Mucosa of descending colon (tissue), 3 donors: ENCODE data around the gene STX3. TPM values are rescaled to one million over a fixed set of nuclear protein-coding genes. Genes with fewer than 3 reads are reported as not detected.

Experiments
- ATAC-seq: fragments of 200-7000 bp; cut with Tn5 transposase; one replicate; pipeline ENCODE4 v1.9.1; 2020; ENCODE audit warnings: mild to moderate bottlenecking, moderate library complexity
- DNase-seq, 3 donors: peaks; one replicate each; pipeline ENCODE4 v3.0.0-alpha.2; 2020
- H3K36me3 ChIP-seq: fragments of 200-600 bp; one replicate; pipeline ENCODE4 v1.8.0; 2021; ENCODE audit warnings: low read depth, mild to moderate bottlenecking
- H3K4me1 ChIP-seq: fragments of 200-600 bp; one replicate; pipeline ENCODE4 v1.8.0; 2021; ENCODE audit warnings: low read depth, mild to moderate bottlenecking
- H3K4me3 ChIP-seq: fragments of 200-600 bp; one replicate; pipeline ENCODE4 v1.8.0; 2021; ENCODE audit warnings: mild to moderate bottlenecking
- H3K9me3 ChIP-seq: fragments of 200-600 bp; one replicate; pipeline ENCODE4 v1.8.0; 2021; ENCODE audit warnings: mild to moderate bottlenecking
- intact Hi-C, 2 donors: fragments of 100-400 bp; cut with DNase I in 1 of 2; cut with micrococcal nuclease in 1 of 2; formaldehyde crosslinking; loops; one replicate each; pipeline versions ENCODE4 v1.11.0 to v1.11.1; 2022; cut with DNase I, micrococcal nuclease
- total RNA-seq, 3 donors: library from RNA; stranded (reverse); fragmentation: NEBNext Ultra II Directional in 2 of 3; extraction: Animal tissue kit (Norgen Biotek cat#: 25700) in 2 of 3; gene quantifications; one replicate each; pipeline versions ENCODE4 v1.2.1 to v1.2.4, GENCODE V29; 2021 to 2023
- TF ChIP-seq, protein P1 (sequence below): fragments of 200-600 bp; IDR thresholded peaks from one replicate; pipeline ENCODE4 v1.8.0; 2022; ENCODE audit warnings: antibody characterized with exemption, mild to moderate bottlenecking
- donor health status: DM: no; HTN: no; CAD: no; lungs with moderate emphysema.
- donor health status: DM: no; HTN: no; CAD: no.
- donor health status: DM: no; HTN: yes; CAD: no.

STX3 gene
- total RNA-seq, 3 donors from 2014 or later: 69.5 to 129 (median 96.1) TPM

DNA sequence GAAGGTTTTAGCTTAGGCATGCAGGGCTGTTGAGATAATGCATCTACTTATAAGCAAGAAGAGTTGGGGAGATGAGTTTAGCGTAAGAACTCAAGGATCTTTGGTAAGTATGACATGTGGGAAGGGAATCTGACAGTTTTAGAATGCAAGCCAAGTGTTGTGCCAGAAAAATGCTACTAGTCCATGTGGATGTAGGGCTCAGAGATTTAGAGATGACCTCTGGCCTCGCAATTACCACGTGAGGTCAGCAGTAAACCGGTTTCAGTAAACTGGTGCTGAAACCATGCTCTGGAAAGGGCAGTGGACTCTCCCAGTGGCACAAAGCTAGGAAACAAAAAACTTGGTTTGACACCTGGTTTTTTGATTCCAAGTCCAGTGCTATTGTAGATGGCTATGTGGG lies 36.5 kb downstream of the STX3 start:
- H3K4me1 ChIP-seq: peaks cover 8% of the 10 kb centered on the region
- DNase-seq (no peak), ATAC-seq (no peak)
- intact Hi-C loops: no loop called here
- H3K36me3 ChIP-seq: no peaks in the 10 kb centered on the region
- no peak overlapping the region for H3K4me3 ChIP-seq
- no peaks in the 10 kb centered on the region for H3K9me3 ChIP-seq
- TF ChIP-seq, protein P1, sequence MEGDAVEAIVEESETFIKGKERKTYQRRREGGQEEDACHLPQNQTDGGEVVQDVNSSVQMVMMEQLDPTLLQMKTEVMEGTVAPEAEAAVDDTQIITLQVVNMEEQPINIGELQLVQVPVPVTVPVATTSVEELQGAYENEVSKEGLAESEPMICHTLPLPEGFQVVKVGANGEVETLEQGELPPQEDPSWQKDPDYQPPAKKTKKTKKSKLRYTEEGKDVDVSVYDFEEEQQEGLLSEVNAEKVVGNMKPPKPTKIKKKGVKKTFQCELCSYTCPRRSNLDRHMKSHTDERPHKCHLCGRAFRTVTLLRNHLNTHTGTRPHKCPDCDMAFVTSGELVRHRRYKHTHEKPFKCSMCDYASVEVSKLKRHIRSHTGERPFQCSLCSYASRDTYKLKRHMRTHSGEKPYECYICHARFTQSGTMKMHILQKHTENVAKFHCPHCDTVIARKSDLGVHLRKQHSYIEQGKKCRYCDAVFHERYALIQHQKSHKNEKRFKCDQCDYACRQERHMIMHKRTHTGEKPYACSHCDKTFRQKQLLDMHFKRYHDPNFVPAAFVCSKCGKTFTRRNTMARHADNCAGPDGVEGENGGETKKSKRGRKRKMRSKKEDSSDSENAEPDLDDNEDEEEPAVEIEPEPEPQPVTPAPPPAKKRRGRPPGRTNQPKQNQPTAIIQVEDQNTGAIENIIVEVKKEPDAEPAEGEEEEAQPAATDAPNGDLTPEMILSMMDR: no peak

DNA sequence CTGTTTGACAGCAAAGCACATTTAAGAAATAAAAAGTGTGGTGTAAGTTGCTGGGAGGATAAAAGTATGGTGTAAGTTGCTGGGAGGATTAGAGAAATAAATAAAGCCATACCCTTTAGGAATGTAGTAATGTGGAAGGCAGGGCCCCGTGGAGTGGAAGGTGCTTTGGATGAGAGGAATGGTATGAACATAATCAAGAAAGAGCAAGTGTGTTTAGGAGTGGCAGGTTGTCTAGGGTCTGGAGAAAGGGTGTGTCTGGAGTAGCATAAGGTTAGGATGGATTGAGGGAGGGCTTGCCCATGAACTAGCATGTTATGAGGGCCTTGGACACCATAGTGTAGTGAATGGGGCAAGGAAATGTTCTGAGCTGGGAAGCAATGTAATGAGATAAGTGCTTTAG lies 37.3 kb downstream of the STX3 start:
- intact Hi-C loops: no loop called here
- TF ChIP-seq, protein P1: no peak
- no peaks in the 10 kb centered on the region for H3K36me3 ChIP-seq
- H3K4me3 ChIP-seq: no peak overlapping the region
- H3K4me1 ChIP-seq: peaks cover 1% of the 10 kb centered on the region
- no peaks in the 10 kb centered on the region for H3K9me3 ChIP-seq
- DNase-seq (no peak), ATAC-seq (no peak)

DNA sequence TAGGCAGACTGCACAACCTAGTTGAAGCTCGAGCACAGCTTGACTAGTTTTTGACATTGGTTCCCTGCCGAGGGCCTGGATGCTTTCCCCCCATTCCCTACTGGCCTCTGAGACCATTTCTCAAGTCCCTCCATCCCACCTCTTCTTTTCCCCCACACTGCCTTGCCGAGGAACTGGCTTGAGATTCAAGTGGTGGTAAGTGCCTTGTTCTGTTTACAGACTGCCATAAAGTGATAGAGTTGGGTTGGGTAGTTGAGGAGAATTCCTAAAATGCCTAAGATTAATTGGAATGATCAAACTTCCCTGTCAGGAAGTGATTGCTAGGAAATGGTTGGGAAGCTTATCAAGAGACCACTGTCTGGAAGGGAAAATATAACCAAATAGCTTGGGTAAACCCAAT lies 39.2 kb downstream of the STX3 start:
- no peaks in the 10 kb centered on the region for H3K9me3 ChIP-seq
- DNase-seq (no peak), ATAC-seq (no peak)
- no peaks in the 10 kb centered on the region for H3K36me3 ChIP-seq
- no peak overlapping the region for H3K4me3 ChIP-seq
- H3K4me1 ChIP-seq: no peaks in the 10 kb centered on the region
- TF ChIP-seq, protein P1: no peak
- intact Hi-C loops: no loop called here

DNA sequence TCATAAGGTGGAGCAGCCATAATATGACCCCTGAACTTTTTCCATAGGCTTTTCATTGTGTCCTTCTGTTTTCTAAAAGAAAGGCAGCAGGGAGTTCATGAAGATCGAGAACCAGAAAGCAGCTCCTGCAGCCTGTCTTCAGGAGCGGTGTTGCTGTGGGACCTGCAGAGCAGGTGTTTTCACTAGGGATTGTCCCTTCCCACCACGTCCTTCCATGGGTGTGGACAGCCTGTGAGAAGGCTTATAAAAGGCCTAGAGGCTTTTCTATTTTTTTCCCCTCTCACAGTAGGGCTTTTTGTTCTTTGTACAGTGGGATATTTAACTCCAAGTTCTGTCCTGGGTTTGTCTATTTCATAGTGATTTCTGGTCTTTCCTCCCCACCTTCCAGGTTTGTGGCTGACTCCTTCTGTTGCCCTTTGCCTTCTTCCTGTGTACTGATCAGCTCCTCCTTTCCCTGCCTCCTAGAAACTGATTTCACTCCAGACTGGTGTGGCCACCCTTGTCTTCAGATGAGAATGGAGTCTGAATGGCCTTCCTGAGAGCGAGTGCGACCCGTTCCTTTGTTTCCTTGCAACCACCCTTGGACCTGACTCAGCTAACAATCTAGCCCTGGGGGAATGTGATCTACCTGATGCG lies 45.3 kb downstream of the STX3 start:
- intact Hi-C loops: loop anchor here in 1 of 2 donors (5.0 kb wide), 1 partner anchor 43 kb away; the partner anchor contains the start of gene STX3
- Histone ChIP-seq H3K4me3 (no peak overlapping the region), H3K9me3 (no peaks in the 10 kb centered on the region), H3K4me1 (peaks cover 22% of the 10 kb centered on the region), H3K36me3 (no peaks in the 10 kb centered on the region)
- TF ChIP-seq, protein P1: no peak
- ATAC-seq (peak; percentile 84), DNase-seq (peak in 1 of 3 donors; percentile 41)

DNA sequence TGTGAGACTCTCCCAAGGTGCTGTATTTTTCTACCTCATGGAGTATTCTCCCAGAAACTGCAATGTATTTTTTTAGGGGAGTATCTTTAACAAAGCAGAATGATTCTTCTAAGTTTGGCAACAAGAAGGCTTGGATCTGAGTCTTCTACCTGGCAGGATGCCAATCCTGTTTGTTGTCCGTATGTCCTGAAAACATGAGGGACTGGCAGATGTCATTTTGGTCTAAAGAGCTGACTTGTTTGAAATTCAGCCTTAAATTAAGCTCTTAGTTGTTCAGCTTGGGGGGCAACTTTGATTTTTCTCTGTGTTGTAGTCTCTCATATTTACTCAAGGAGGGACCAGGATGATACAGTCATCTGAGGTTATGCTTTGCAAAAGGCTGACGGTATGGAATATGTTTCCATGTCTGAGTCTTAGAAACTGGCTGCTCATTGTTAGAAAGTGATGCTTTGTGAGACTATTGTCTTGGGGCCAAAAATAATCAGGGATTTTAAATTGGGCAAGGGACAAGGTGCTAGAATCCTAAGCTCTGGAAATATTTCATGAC lies 46.1 kb downstream of the STX3 start:
- Histone ChIP-seq H3K4me1 (peaks cover 22% of the 10 kb centered on the region), H3K9me3 (no peaks in the 10 kb centered on the region), H3K36me3 (no peaks in the 10 kb centered on the region), H3K4me3 (no peak overlapping the region)
- ATAC-seq (peak; percentile 41), DNase-seq (no peak)
- TF ChIP-seq, protein P1: no peak
- intact Hi-C loops: loop anchor here in 1 of 2 donors (5.0 kb wide), 1 partner anchor 44 kb away; the partner anchor contains the start of gene STX3
